Upper lobe of left lung (tissue), 4 donors: ENCODE results near the gene SOX9.

Experiments used
- EP300 ChIP-seq, 4 donors: sonication (generic); formaldehyde crosslinking; IDR thresholded peaks; one replicate each; pipeline ENCODE4 v1.5.1; 2017; ENCODE audit warnings: antibody characterized with exemption in 4 of 4, control low read depth in 2 of 4
- POLR2AphosphoS5 ChIP-seq, 2 donors: sonication (generic); formaldehyde crosslinking; IDR thresholded peaks; one replicate each; pipeline ENCODE4 v1.5.1; 2017; ENCODE audit warnings: antibody characterized with exemption in 2 of 2
- TF ChIP-seq, protein P1 (sequence below), 6 experiments: fragments of 450-650 bp in 4 of 6; fragments of 200-600 bp in 2 of 6; sonication (generic) in 2 of 6; IDR thresholded peaks; one replicate each; pipeline ENCODE4 v1.5.1; 2016 to 2019; ENCODE audit warnings: antibody characterized with exemption in 6 of 6

DNA sequence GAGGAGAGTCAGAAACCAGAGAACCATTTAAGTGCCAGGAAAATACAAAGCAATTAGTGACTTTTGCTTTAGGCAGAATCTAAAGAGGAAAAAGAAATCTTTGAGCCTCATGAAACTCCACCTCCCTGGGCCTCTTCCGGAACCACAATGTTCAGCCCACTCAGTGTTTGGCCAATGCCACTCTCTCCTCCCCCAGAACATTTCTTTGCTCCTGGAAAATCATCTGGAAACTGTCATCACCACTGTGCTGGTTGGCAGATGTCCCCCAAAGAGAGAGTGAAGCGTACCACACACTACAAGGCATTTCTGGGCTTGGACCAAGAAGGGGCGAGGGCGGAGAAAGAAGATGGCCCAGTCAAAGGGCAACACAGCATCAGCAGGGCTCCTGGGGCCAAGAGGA is 7.1 kb upstream of the SOX9 start:
- TF ChIP-seq, protein P1, sequence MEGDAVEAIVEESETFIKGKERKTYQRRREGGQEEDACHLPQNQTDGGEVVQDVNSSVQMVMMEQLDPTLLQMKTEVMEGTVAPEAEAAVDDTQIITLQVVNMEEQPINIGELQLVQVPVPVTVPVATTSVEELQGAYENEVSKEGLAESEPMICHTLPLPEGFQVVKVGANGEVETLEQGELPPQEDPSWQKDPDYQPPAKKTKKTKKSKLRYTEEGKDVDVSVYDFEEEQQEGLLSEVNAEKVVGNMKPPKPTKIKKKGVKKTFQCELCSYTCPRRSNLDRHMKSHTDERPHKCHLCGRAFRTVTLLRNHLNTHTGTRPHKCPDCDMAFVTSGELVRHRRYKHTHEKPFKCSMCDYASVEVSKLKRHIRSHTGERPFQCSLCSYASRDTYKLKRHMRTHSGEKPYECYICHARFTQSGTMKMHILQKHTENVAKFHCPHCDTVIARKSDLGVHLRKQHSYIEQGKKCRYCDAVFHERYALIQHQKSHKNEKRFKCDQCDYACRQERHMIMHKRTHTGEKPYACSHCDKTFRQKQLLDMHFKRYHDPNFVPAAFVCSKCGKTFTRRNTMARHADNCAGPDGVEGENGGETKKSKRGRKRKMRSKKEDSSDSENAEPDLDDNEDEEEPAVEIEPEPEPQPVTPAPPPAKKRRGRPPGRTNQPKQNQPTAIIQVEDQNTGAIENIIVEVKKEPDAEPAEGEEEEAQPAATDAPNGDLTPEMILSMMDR (IDR thresholded peaks at IDR 0.05) = no peak
- TF ChIP-seq EP300 (IDR thresholded peaks at IDR 0.05) = no peak
- TF ChIP-seq POLR2AphosphoS5 (IDR thresholded peaks at IDR 0.05) = no peak
